HCT116 (cell line): ENCODE measurements around the gene AMZ2. TPM values are rescaled to one million over a fixed set of nuclear protein-coding genes. Genes with fewer than 3 reads are reported as not detected.
"Not testable (repeated sequence)": the region's sequence is repeated elsewhere in the genome, so short reads cannot be mapped to it uniquely, and the experiment has no call there.

ENCODE experiments used
- ATAC-seq: fragments of 200-7000 bp; cut with Tn5 transposase; 2 replicates; pipeline ENCODE4 v1.9.1; 2020; ENCODE audit warnings: mild to moderate bottlenecking, moderate library complexity
- BruUV-seq: library from RNA; stranded (reverse); fragments of 400-500 nt; replicated peaks from 2 replicates; lab custom pipeline; 2021; lab: Mats Ljungman, UMichigan
- CTCF ChIA-PET: fragments of 300-600 bp; sonication (Branson Sonifier 250); formaldehyde crosslinking; loops from one replicate; lab custom pipeline; 2021; ENCODE audit warnings: antibody characterized with exemption; lab: Charles Lee
- POLR2A ChIA-PET: fragments of 300-600, 350-600 bp; sonication (Branson Sonifier 250); formaldehyde crosslinking; loops from one replicate; lab custom pipeline; 2021; ENCODE audit warnings: antibody characterized with exemption; lab: Charles Lee
- RAD21 ChIA-PET, 2 experiments: fragments of 300-600 bp; sonication (Branson Sonifier 250); formaldehyde crosslinking; loops; one replicate each; lab custom pipeline; 2023; ENCODE audit warnings: low total read pairs in 2 of 2; ENCODE audit not compliant: uncharacterized antibody in 2 of 2, unreplicated experiment in 2 of 2, low non-redundant PET in 1 of 2; lab: Charles Lee
- DNase-seq: peaks from one replicate; pipeline ENCODE4 v3.0.0-alpha.2; 2010; ENCODE audit warnings: low read depth, low spot score
- H2AFZ ChIP-seq: fragments of 200-600 bp; shearing (Covaris generic), sonication (generic); 2 replicates; pipeline ENCODE4 v1.6.1; 2017; ENCODE audit warnings: low read depth, mixed run types, mixed read lengths, antibody characterized with exemption, low read length; ENCODE audit not compliant: poor library complexity, severe bottlenecking
- H3K27ac ChIP-seq: 2 replicates; pipeline ENCODE4 v1.5.1; 2012; ENCODE audit warnings: low read depth, low read length
- H3K27me3 ChIP-seq: fragments of 200-600 bp; sonication (generic); 2 replicates; pipeline ENCODE4 v1.6.1; 2016; ENCODE audit warnings: mixed run types, low read length, mixed read lengths; ENCODE audit not compliant: insufficient read depth
- H3K36me3 ChIP-seq, 2 experiments: fragments of 200-500 bp in 1 of 2; fragments of 200-600 bp in 1 of 2; sonication (Bioruptor generic) in 1 of 2; sonication (generic) in 1 of 2; 2 replicates each; pipeline versions ENCODE4 v1.5.1 to v1.6.1; 2014 to 2016; ENCODE audit warnings: low read length in 2 of 2, inconsistent platforms in 1 of 2, mixed read lengths in 1 of 2, mixed run types in 1 of 2; ENCODE audit not compliant: insufficient read depth in 2 of 2, control insufficient read depth in 1 of 2
- H3K4me1 ChIP-seq, 2 experiments: fragments of 200-600 bp in 1 of 2; sonication (generic) in 1 of 2; 2 replicates each; pipeline versions ENCODE4 v1.5.1 to v1.6.1; 2012 to 2017; ENCODE audit warnings: low read length in 2 of 2, inconsistent platforms in 1 of 2, mild to moderate bottlenecking in 1 of 2, mixed read lengths in 1 of 2, mixed run types in 1 of 2, moderate library complexity in 1 of 2; ENCODE audit not compliant: insufficient read depth in 2 of 2, control insufficient read depth in 1 of 2
- H3K4me2 ChIP-seq: fragments of 200-600 bp; sonication (generic); 2 replicates; pipeline ENCODE4 v1.6.1; 2017; ENCODE audit warnings: mixed run types, low read length, mixed read lengths
- H3K4me3 ChIP-seq, 2 experiments: fragments of 200-600 bp in 1 of 2; sonication (generic) in 1 of 2; replicated peaks in 1 of 2; 2 replicates each; pipeline ENCODE4 v1.5.1; 2011 to 2016; ENCODE audit warnings: low read length in 2 of 2, control low read depth in 1 of 2, low read depth in 1 of 2, mild to moderate bottlenecking in 1 of 2, mixed read lengths in 1 of 2, mixed run types in 1 of 2
- H3K79me2 ChIP-seq: fragments of 200-600 bp; sonication (generic); 2 replicates; pipeline ENCODE4 v1.6.1; 2017; ENCODE audit warnings: mild to moderate bottlenecking, mixed run types, low read length, moderate library complexity, mixed read lengths; ENCODE audit not compliant: insufficient read depth
- H3K9ac ChIP-seq: fragments of 200-600 bp; sonication (generic); 2 replicates; pipeline ENCODE4 v1.6.1; 2016; ENCODE audit warnings: low read length, mixed read lengths
- H3K9me2 ChIP-seq: fragments of 200-600 bp; sonication (generic), shearing (Covaris generic); 2 replicates; pipeline ENCODE4 v1.6.1; 2017; ENCODE audit warnings: mixed run types, mild to moderate bottlenecking, moderate library complexity; ENCODE audit not compliant: insufficient read depth
- H3K9me3 ChIP-seq, 2 experiments: fragments of 200-500 bp in 1 of 2; fragments of 200-600 bp in 1 of 2; sonication (Bioruptor generic) in 1 of 2; sonication (generic) in 1 of 2; 2 replicates each; pipeline ENCODE4 v1.6.1; 2014 to 2017; ENCODE audit warnings: low read length in 2 of 2, mixed read lengths in 2 of 2, inconsistent platforms in 1 of 2, low read depth in 1 of 2, mild to moderate bottlenecking in 1 of 2, mixed run types in 1 of 2, moderate library complexity in 1 of 2; ENCODE audit not compliant: control insufficient read depth in 1 of 2, insufficient read depth in 1 of 2
- H4K20me1 ChIP-seq: fragments of 200-600 bp; sonication (generic), shearing (Covaris generic); 2 replicates; pipeline ENCODE4 v1.6.1; 2017; ENCODE audit warnings: mixed run types, mild to moderate bottlenecking, moderate library complexity; ENCODE audit not compliant: insufficient read depth
- CBX3 ChIP-seq: IDR thresholded peaks from 2 replicates; pipeline ENCODE4 v1.6.1; 2012; ENCODE audit warnings: low read depth
- EGR1 ChIP-seq: IDR thresholded peaks from 2 replicates; pipeline ENCODE4 v1.6.1; 2012; ENCODE audit warnings: low read depth
- ELF1 ChIP-seq: IDR thresholded peaks from 2 replicates; pipeline ENCODE4 v1.6.1; 2012; ENCODE audit warnings: low read depth, borderline replicate concordance
- EZH2phosphoT487 ChIP-seq: fragments of 200-600 bp; IDR thresholded peaks from 2 replicates; pipeline ENCODE4 v1.6.1; 2018; ENCODE audit warnings: antibody characterized with exemption, borderline replicate concordance
- JUND ChIP-seq: IDR thresholded peaks from 2 replicates; pipeline ENCODE4 v1.6.1; 2012
- POLR2AphosphoS5 ChIP-seq: IDR thresholded peaks from 2 replicates; pipeline ENCODE4 v1.6.1; 2011; ENCODE audit warnings: mild to moderate bottlenecking, low read depth, low read length, moderate library complexity
- RAD21 ChIP-seq: IDR thresholded peaks from 2 replicates; pipeline ENCODE4 v1.6.1; 2012; ENCODE audit warnings: low read depth, mild to moderate bottlenecking
- SIN3A ChIP-seq: IDR thresholded peaks from 2 replicates; pipeline ENCODE4 v1.6.1; 2012; ENCODE audit warnings: low read depth
- TCF7L2 ChIP-seq: IDR thresholded peaks from 2 replicates; pipeline ENCODE4 v1.7.0; 2011; ENCODE audit warnings: borderline replicate concordance, inconsistent platforms; ENCODE audit not compliant: insufficient read depth, insufficient read length; ENCODE audit errors: extremely low read depth
- YY1 ChIP-seq: IDR thresholded peaks from 2 replicates; pipeline ENCODE4 v1.6.1; 2011; ENCODE audit warnings: low read length, low read depth, moderate library complexity, mild to moderate bottlenecking; ENCODE audit not compliant: insufficient replicate concordance; ENCODE audit errors: extremely low read depth
- ZFX ChIP-seq: fragments of 450-650 bp; IDR thresholded peaks from 2 replicates; pipeline ENCODE4 v1.6.1; 2017
- ZNF274 ChIP-seq: fragments of 200-500 bp; sonication (Bioruptor generic); IDR thresholded peaks from 2 replicates; pipeline ENCODE4 v1.6.1; 2014; ENCODE audit warnings: mild to moderate bottlenecking, low read depth, low read length, inconsistent platforms
- intact Hi-C: fragments of 100-400 bp; cut with micrococcal nuclease; formaldehyde crosslinking; loops from 2 replicates; pipeline ENCODE4 v1.10.0; 2022
- total RNA-seq: library from RNA; stranded (reverse); gene quantifications from one replicate; pipeline ENCODE4 v1.2.1, GENCODE V29; 2021; ENCODE audit not compliant: unreplicated experiment
- TF ChIP-seq, protein P1 (sequence below): IDR thresholded peaks from 2 replicates; pipeline ENCODE4 v1.6.1; 2012; ENCODE audit warnings: low read depth
- TF ChIP-seq, protein P2 (sequence below): IDR thresholded peaks from 2 replicates; pipeline ENCODE4 v1.6.1; 2012
- TF ChIP-seq, protein P3 (sequence below), 3 experiments: fragments of 200-600 bp in 1 of 3; sonication (generic) in 1 of 3; IDR thresholded peaks in 2 of 3; conservative IDR thresholded peaks in 1 of 3; 2 replicates each; pipeline ENCODE4 v1.5.1; 2012 to 2017; ENCODE audit warnings: low read depth in 2 of 3, low read length in 2 of 3, antibody characterized with exemption in 1 of 3, borderline replicate concordance in 1 of 3, control low read depth in 1 of 3, mild to moderate bottlenecking in 1 of 3, mixed read lengths in 1 of 3, mixed run types in 1 of 3, moderate library complexity in 1 of 3; ENCODE audit not compliant: insufficient read depth in 1 of 3

Gene AMZ2
- total RNA-seq, 1 experiment from 2014 or later, result 131 TPM

DNA sequence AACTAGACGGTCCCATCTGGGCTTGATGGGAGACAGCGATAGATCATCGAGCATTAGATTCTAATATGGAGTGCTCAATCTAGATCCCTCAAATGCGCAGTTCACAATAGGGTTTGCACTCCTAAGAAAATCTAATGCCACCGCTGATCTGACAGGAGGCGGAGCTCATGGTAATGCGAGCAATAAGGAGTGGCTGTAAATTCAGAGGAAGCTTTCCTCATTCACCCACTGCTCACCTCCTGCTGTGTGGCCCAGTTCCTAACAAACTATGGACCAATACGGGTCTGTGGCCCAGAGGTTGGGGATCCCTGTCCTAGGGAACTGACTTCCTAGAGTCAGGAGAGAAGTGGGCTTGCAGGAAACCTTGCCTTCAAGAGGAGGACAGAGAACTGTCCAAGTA, 25.2 kb upstream of the AMZ2 start:
- H3K36me3 ChIP-seq, result no peaks in the 10 kb centered on the region
- H3K9me2 ChIP-seq, result no peaks in the 10 kb centered on the region
- H4K20me1 ChIP-seq, result no peaks in the 10 kb centered on the region
- BruUV-seq, result no TSS peak
- ChIA-PET CTCF (no interaction called here), RAD21 (no interaction called here), POLR2A (no interaction called here)
- H3K27ac ChIP-seq, result no peak overlapping the region
- no peaks in the 10 kb centered on the region for H3K4me1 ChIP-seq
- no peak overlapping the region for H2AFZ ChIP-seq
- no peak overlapping the region for H3K4me3 ChIP-seq
- intact Hi-C loops, result no loop called here
- H3K27me3 ChIP-seq, result no peaks in the 10 kb centered on the region
- ATAC-seq, result no peak
- H3K4me2 ChIP-seq, result no peak overlapping the region
- DNase-seq, result no peak
- no peaks in the 10 kb centered on the region for H3K9me3 ChIP-seq
- TF ChIP-seq, protein P1, sequence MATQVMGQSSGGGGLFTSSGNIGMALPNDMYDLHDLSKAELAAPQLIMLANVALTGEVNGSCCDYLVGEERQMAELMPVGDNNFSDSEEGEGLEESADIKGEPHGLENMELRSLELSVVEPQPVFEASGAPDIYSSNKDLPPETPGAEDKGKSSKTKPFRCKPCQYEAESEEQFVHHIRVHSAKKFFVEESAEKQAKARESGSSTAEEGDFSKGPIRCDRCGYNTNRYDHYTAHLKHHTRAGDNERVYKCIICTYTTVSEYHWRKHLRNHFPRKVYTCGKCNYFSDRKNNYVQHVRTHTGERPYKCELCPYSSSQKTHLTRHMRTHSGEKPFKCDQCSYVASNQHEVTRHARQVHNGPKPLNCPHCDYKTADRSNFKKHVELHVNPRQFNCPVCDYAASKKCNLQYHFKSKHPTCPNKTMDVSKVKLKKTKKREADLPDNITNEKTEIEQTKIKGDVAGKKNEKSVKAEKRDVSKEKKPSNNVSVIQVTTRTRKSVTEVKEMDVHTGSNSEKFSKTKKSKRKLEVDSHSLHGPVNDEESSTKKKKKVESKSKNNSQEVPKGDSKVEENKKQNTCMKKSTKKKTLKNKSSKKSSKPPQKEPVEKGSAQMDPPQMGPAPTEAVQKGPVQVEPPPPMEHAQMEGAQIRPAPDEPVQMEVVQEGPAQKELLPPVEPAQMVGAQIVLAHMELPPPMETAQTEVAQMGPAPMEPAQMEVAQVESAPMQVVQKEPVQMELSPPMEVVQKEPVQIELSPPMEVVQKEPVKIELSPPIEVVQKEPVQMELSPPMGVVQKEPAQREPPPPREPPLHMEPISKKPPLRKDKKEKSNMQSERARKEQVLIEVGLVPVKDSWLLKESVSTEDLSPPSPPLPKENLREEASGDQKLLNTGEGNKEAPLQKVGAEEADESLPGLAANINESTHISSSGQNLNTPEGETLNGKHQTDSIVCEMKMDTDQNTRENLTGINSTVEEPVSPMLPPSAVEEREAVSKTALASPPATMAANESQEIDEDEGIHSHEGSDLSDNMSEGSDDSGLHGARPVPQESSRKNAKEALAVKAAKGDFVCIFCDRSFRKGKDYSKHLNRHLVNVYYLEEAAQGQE, result no peak
- TF ChIP-seq, protein P2, sequence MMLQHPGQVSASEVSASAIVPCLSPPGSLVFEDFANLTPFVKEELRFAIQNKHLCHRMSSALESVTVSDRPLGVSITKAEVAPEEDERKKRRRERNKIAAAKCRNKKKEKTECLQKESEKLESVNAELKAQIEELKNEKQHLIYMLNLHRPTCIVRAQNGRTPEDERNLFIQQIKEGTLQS, result no peak
- no peak for TF ChIP-seq RAD21
- TF ChIP-seq SIN3A, result no peak
- TF ChIP-seq, protein P3, sequence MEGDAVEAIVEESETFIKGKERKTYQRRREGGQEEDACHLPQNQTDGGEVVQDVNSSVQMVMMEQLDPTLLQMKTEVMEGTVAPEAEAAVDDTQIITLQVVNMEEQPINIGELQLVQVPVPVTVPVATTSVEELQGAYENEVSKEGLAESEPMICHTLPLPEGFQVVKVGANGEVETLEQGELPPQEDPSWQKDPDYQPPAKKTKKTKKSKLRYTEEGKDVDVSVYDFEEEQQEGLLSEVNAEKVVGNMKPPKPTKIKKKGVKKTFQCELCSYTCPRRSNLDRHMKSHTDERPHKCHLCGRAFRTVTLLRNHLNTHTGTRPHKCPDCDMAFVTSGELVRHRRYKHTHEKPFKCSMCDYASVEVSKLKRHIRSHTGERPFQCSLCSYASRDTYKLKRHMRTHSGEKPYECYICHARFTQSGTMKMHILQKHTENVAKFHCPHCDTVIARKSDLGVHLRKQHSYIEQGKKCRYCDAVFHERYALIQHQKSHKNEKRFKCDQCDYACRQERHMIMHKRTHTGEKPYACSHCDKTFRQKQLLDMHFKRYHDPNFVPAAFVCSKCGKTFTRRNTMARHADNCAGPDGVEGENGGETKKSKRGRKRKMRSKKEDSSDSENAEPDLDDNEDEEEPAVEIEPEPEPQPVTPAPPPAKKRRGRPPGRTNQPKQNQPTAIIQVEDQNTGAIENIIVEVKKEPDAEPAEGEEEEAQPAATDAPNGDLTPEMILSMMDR (IDR thresholded peaks at IDR 0.05 in 2 of 3, conservative IDR thresholded peaks at IDR 0.05 in 1 of 3; ENCODE audit: borderline replicate concordance in 1 of 3, insufficient read depth in 1 of 3, low read depth in 2 of 3, low read length in 2 of 3), result no peak
- TF ChIP-seq EZH2phosphoT487, result no peak
- TF ChIP-seq POLR2AphosphoS5, result no peak
- no peak for TF ChIP-seq JUND
- no peak for TF ChIP-seq EGR1
- TF ChIP-seq ELF1, result no peak
- no peak for TF ChIP-seq CBX3
- no peak for TF ChIP-seq ZFX
- no peak for TF ChIP-seq YY1
- TF ChIP-seq ZNF274, result no peak
- no peak for TF ChIP-seq TCF7L2
- H3K9ac ChIP-seq, result no peak overlapping the region
- no peaks in the 10 kb centered on the region for H3K79me2 ChIP-seq

DNA sequence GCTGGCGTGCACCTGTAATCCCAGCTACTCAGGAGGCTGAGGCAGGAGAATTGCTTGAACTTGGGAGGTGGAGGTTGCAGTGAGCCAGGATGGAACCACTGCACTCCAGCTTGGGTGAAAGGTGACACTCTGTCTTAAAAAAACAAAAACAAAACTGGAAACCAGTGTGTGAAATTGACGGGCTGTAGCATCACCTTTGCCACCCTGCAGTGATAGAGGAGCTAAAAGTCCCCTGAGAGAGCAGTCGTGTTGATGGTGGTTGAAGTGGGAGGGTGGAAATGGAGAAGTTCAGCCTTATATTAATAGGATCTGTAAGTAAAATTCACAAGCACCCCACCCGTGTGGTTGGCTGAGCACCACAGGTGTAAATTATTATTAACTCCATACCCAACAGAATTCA, 22.8 kb upstream of the AMZ2 start:
- H3K4me1 ChIP-seq, H3K36me3 ChIP-seq, H2AFZ ChIP-seq, H3K9ac ChIP-seq, H3K27me3 ChIP-seq, H3K4me2 ChIP-seq, POLR2A ChIA-PET, H3K79me2 ChIP-seq, RAD21 ChIA-PET, H3K9me2 ChIP-seq, H3K9me3 ChIP-seq, H3K27ac ChIP-seq, BruUV-seq, H3K4me3 ChIP-seq, intact Hi-C loops, H4K20me1 ChIP-seq, DNase-seq, ATAC-seq, CTCF ChIA-PET: not testable (repeated sequence)
